GM19438 (cell line): Measurements from ENCODE around the gene BIRC5.
"Not testable (repeated sequence)": the region's sequence is repeated elsewhere in the genome, so short reads cannot be mapped to it uniquely, and the experiment has no call there.

Source experiments
- ATAC-seq: cut with Tn5 transposase; IDR thresholded peaks from one replicate; pipeline ENCODE4 v1.9.1; 2021; ENCODE audit warnings: low read depth; ENCODE audit not compliant: unreplicated experiment

BIRC5 gene

DNA sequence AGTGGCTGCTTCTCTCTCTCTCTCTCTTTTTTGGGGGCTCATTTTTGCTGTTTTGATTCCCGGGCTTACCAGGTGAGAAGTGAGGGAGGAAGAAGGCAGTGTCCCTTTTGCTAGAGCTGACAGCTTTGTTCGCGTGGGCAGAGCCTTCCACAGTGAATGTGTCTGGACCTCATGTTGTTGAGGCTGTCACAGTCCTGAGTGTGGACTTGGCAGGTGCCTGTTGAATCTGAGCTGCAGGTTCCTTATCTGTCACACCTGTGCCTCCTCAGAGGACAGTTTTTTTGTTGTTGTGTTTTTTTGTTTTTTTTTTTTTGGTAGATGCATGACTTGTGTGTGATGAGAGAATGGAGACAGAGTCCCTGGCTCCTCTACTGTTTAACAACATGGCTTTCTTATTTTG lies 9.7 kb downstream of the BIRC5 start:
- ATAC-seq = no peak

DNA sequence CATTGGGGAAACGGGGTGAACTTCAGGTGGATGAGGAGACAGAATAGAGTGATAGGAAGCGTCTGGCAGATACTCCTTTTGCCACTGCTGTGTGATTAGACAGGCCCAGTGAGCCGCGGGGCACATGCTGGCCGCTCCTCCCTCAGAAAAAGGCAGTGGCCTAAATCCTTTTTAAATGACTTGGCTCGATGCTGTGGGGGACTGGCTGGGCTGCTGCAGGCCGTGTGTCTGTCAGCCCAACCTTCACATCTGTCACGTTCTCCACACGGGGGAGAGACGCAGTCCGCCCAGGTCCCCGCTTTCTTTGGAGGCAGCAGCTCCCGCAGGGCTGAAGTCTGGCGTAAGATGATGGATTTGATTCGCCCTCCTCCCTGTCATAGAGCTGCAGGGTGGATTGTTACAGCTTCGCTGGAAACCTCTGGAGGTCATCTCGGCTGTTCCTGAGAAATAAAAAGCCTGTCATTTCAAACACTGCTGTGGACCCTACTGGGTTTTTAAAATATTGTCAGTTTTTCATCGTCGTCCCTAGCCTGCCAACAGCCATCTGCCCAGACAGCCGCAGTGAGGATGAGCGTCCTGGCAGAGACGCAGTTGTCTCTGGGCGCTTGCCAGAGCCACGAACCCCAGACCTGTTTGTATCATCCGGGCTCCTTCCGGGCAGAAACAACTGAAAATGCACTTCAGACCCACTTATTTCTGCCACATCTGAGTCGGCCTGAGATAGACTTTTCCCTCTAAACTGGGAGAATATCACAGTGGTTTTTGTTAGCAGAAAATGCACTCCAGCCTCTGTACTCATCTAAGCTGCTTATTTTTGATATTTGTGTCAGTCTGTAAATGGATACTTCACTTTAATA lies 10.4 kb downstream of the BIRC5 start:
- ATAC-seq = no peak

DNA sequence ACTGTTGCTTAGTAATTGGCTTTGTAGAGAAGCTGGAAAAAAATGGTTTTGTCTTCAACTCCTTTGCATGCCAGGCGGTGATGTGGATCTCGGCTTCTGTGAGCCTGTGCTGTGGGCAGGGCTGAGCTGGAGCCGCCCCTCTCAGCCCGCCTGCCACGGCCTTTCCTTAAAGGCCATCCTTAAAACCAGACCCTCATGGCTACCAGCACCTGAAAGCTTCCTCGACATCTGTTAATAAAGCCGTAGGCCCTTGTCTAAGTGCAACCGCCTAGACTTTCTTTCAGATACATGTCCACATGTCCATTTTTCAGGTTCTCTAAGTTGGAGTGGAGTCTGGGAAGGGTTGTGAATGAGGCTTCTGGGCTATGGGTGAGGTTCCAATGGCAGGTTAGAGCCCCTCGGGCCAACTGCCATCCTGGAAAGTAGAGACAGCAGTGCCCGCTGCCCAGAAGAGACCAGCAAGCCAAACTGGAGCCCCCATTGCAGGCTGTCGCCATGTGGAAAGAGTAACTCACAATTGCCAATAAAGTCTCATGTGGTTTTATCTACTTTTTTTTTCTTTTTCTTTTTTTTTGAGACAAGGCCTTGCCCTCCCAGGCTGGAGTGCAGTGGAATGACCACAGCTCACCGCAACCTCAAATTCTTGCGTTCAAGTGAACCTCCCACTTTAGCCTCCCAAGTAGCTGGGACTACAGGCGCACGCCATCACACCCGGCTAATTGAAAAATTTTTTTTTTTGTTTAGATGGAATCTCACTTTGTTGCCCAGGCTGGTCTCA lies 11.2 kb downstream of the BIRC5 start:
- no peak for ATAC-seq

DNA sequence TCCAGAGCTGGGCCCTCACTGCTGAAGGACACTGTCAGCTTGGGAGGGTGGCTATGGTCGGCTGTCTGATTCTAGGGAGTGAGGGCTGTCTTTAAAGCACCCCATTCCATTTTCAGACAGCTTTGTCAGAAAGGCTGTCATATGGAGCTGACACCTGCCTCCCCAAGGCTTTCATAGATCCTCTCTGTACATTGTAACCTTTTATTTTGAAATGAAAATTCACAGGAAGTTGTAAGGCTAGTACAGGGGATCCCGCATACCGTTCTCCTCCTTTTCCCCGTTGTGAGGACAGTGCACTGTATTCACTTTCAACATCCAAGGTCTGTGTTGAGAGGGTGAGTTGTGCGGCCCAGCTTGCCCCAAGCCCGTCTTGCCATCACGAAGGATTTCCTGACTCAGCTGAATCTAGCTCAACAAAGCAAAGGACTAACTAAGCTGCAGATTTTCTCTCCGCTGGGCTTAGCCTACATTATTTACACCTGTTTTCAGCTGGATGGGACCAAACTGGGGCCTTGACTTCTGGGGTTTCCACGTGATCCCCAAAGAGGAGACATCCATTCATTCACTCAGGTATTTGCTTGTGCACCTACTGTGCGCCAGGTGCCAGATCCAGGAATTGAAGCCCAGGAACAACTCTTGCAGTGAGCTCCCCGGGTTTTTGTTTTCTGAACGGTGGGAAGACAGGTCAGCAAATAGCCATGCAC lies 12.2 kb downstream of the BIRC5 start:
- no peak for ATAC-seq

DNA sequence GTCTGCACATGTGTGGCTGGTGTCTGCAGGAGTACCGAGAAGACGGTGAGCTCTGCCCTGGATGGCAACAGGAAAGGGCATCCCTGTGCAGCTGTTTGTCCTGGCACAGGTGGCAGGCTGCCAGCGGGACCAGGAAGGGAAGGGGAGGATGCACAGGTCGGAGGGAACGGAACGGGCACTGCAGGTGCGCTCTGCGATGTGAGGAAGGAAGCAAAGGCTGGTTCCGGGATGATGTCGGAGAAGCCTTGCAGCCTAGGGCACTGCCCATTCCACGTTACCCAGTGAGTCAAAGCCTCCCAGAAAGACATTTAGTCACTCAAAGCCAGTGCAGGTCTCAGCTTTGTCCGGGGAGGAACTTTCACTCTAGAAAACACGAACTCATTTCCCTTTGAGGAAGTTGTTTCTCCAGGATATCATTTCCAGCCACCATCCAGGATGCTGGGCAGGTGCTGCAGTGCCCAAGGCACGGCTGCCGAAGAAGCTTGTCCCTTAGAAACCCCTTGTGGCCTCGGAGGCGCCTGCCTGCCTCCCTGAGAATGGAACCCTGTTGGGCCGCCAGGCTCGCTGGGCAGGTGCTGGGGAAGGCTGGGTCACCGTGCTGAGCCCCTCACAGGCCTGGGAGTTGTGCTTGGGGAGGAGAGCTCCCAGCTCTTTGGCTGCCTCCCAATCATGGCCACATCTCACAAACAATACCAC lies 12.9 kb downstream of the BIRC5 start:
- ATAC-seq = no peak

DNA sequence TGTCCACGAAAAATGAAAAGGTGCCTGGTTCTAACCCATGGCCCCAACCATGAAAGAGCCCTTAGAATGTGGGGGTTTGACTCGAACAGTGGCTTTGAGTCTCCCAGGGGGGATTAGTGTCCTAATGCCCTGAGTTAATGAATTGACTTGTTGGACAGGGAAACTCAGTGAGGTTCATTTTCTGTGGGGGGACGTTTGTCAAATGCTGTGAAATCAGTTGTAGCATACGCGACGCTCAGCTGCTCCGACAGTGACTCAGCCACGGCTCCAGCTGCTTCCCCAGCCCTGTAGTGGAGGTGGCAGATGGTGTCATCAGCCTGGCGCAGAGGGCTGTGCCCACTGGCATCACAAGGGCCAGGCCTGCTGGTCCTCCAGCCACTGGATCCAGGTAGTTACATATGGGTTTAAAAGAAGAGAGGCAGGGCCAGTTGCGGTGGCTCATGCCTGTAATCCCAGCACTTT lies 13.4 kb downstream of the BIRC5 start:
- ATAC-seq = no peak

DNA sequence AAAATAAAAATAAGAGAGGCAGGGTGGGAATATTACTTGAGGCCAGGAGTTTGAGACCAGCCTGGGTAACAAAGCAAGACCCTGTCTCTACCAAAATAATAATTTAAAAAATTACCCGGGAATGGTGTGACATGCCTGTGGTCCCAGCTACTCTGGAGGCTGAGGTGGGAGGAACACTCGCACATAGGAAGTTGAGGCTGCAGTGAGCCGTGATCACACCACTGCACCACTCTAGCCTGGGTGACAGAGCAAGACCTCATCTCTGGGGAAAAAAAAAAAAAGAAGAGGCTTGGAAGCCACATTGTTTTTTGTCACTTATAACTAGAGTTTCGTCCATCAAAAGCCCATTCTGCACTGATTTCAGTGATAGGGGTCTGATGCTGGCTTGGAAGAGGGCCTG lies 14.1 kb downstream of the BIRC5 start:
- ATAC-seq = no peak

DNA sequence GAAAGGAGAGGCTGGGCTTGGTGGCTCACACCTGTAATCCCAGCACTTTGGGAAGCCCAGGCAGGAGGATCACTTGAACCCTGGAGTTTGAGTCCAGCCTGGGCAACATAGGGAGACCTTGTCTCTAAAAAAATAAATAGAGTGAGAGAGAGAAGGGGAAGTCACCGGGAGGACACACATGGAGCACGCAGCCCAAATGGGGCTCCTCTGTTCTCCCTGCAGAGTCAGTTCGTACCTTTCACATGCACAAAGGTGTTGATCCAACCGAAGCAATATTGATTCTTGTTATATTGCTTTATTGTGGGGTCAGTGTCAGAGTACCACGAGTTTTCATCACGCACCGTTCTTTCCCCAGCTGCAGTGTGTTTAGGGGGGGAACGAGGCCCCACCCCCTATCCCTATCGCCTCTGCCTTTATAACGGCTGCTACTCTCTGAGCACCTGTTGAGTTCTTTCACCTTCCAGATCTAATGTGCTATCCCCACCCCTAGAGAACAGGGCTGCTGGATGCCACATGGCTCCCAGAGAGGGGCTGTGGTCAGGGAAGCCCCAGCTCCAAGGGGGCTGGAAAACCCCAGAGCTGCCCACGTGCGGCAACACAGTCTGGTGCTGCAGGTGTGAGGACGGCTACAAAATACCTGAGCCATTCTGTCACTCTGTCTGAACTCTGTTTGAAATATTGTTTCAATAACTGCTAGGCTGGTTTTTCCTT lies 16.4 kb downstream of the BIRC5 start:
- no peak for ATAC-seq

DNA sequence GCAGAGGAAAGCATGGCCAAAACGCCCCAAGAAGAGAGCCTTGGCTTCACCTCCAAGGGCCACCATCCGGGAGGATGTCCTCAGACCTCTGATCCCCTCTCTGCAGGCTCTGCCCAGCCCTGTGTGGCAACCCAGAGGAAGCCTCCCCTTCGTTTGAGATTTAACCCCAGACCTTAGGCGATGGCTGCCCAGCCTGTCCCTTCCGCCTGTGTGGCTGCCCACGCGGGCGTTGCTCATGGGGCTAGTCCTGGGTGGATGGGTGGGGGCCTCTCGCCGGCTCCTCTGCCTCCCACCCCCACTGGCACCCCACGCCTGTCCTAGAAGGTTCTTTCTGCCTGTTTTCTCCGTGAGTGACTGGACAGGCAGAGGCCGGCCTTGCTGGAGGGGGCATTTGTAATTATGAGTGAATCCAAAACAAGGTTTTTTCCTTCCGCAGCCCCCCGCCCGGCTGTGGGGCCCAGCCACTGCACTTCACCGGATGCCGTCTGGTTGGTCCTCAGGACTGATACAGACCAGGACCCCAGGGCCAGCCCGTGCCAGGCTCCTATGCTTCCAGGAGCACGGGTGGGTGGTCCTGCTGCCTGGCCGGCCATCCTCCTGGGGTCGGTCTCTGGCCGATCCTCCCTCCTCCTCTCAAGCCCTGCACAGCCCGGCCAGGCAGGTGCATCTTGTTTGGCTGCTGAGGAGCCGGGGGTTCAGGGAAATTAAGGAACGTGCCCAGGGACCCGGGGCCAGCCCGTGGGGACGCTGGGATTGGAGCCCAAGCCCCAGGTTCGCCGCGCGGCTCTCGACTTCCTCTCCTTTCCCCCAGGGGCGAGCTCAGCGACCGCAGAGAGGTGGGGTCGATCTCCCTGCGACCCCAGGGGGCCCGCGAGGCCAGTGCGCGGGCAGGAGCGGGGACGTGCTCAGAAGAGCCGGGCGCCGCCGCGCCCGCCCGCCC lies 17.2 kb downstream of the BIRC5 start, which contains the start of gene TMEM235:
TMEM235 (plus strand) TSS at position 636 of the 940 bp plus-strand sequence. CDS start 393 bp downstream, outside the sequence.
- no peak for ATAC-seq

DNA sequence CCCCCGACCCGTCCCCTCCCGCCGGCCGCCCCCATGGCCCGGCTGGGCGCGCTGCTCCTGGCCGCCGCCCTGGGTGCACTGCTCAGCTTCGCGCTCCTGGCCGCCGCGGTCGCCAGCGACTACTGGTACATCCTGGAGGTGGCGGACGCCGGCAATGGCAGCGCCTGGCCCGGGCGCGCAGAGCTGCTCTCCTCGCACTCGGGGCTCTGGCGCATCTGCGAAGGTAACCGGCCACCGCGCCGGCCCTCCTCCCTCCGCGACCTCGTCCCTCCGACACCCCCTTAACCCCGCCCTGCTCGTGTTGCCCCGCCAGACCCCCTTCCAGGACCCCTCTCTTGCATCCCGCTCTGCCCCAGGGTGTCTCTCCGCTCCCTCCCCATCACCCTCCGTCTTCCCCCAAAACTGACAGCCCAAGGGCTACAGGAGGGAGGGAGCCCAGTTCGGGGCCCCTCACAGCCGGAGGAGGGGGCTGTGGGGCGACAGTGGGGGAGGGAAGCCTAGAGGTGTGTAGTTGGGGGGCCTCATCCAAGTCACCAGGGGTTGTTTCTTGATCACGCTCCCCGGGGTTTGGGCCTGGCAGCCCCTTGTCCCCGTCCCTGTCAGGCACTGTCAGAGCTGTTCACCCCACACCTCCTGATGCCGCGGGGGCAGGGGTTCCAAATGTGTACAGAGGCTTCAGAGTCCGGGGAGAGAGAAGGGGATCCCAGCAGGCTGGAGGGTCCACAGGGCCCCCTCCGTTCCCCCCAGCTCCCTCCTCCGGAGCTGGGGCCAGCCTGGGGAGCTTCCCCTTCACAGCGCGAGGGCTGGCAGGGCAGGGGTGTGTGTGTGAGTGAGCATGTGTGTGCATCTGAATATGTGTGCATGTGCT lies 18.2 kb downstream of the BIRC5 start:
- no peak for ATAC-seq

DNA sequence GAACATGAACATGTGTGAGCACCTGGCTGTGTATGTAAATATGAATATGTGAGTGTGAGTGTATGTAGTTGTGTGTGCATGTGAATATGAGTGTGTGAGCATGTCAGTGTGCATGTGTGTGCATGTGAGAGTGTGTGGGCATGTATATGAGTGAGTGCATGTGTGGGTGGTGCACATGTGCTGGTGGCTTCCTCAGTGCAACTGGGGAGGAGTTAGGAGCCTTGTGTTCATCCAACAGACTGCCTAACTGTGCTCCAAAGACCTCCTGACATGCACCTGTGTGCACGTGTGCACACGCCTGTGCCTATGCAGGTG lies 18.8 kb downstream of the BIRC5 start:
- ATAC-seq = no peak

DNA sequence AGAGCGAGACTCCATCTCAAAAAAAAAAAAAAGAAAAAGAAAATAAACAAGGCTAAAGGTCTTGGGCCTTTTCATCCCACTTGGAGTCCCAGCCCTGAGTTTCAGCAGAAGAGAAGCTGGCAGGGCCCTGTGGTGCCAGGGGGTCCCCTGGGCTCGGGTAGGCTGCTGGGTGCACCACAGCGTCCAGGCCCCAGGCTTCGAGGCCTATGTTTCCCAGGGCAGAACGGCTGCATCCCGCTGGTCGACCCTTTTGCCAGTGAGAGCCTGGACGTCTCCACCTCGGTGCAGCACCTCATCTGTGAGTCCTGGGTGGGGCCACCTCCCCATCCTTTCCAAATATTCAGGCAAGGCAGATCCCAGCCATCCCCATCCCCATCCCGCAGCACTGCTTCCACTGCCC lies 19.6 kb downstream of the BIRC5 start:
- no peak for ATAC-seq

DNA sequence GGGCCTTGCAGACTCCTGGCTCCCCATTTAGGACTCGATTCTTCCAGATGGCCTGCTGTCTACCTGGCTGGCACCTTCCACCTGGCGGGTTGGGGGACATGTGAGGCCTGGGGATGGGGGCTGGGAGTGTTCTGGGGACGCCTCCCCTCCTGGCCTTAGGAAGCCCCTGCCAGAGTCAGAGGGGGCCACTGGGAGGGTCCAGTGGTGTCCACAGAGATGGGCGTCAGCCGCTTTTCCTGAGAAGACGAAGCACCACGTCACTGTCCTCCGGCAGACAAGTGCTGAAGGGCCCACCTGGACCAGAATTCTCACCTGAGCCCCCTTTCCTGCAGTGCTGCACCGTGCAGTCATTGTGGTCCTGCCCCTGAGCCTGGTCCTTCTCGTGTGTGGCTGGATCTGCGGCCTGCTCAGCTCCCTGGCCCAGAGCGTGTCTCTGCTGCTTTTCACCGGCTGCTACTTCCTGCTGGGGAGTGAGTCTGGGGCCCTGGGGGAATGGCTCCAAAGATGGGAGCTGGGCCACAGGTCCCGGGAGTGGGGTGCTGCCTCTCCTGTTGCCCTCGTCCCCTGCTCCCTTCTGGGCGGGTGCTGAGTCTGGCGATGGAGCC lies 20.3 kb downstream of the BIRC5 start:
- no peak for ATAC-seq

DNA sequence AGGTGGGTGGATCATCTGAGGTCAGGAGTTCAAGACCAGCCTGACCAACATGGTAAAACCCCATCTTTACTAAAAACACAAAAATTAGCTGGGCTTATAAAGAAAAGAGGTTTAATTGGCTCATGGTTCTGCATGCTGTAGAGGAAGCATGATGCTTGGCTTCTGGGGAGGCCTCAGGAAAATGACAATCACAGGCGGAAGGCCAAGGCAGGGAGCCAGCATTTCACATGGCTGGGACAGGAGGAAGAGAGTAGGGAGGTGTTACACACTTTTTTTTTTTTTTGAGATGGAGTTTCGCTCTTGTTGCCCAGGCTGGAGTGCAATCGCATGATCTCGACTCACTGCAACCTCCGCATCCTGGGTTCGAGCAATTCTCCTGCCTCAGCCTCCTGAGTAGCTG lies 21.0 kb downstream of the BIRC5 start:
- ATAC-seq = not testable (repeated sequence)

DNA sequence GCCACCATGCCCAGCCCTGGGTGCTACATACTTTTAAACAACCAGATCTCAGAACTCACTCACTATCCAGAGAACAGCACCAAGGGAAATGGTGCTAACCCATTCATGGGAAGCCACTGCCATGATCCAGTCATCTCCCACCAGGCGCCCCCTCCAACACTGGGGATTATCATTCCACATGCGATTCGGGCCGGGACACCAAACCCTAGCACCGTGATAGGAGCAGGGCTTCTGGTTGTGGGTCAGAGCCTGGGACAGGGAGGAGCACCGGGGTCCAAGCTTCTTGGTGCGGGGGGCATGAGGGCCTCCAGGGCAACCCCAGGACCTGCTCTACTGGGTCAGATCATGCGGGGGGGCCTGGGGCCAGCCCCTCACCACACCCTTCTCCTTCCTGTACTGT lies 21.8 kb downstream of the BIRC5 start:
- ATAC-seq = no peak

DNA sequence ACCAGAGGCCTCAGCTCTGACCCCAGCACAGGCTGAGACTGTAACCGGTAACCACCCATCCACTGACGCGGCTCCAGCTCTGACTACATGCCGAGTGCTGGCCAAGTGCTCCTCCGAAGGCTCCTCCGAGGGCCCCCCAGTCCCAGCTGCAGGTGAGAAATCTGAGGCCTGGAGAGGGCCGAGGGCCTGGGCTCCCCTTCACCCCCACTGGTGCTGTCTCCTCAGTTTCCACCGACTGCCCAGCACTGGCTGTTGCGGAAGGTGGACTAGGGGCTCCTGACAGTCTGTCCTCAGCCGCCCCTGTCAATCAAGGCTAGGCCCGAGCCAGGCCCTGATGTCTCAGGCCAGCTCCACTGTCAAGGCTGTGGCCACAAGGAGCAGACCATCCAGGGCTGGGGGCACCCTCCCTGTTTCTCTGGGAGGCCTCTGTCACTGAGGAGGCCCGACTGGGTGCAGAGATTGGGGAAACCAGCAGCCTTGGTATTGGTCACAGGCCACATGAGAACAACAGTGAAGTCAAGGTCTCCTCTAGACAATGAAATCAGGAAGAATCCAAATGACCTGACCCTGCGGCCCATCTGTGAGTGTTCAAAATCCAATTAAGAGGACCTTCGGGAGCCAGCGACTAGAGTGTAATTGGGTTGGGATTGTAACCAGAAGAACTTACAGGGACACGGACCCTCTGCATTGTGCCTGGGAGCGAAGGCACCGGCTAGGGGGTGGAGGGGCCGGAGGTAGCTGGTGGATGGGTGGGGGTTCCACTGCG lies 22.5 kb downstream of the BIRC5 start:
- no peak for ATAC-seq
